Osteoblast (primary cell): Measurements from ENCODE around the gene NEDD4L. TPM values are rescaled to one million over a fixed set of nuclear protein-coding genes. Genes with fewer than 3 reads are reported as not detected.
A peak's percentile ranks its signal among the peaks of the same experiment; 100 is the strongest.

Experiments used
- DNase-seq: peaks from one replicate; pipeline ENCODE4 v3.0.0; 2011; ENCODE audit warnings: low spot score, mixed read lengths; ENCODE audit not compliant: insufficient read length; ENCODE audit errors: missing footprints
- H2AFZ ChIP-seq: 2 replicates; pipeline ENCODE4 v1.6.0; 2011; ENCODE audit warnings: mild to moderate bottlenecking, low read length
- H3K27ac ChIP-seq: 2 replicates; pipeline ENCODE4 v1.5.1; 2011; ENCODE audit warnings: mild to moderate bottlenecking, low read depth, low read length, moderate library complexity
- H3K27me3 ChIP-seq: 2 replicates; pipeline ENCODE4 v1.6.0; 2012; ENCODE audit warnings: mild to moderate bottlenecking, control low read depth, inconsistent platforms, low read length, moderate library complexity; ENCODE audit not compliant: insufficient read depth
- H3K36me3 ChIP-seq: 2 replicates; pipeline ENCODE4 v1.5.1; 2011; ENCODE audit warnings: mild to moderate bottlenecking, low read length, control low read depth, moderate library complexity; ENCODE audit not compliant: insufficient read depth
- H3K4me1 ChIP-seq: 2 replicates; pipeline ENCODE4 v1.5.1; 2011; ENCODE audit warnings: mild to moderate bottlenecking, low read length, control low read depth, moderate library complexity; ENCODE audit not compliant: insufficient read depth
- H3K4me2 ChIP-seq: 2 replicates; pipeline ENCODE4 v1.6.0; 2011; ENCODE audit warnings: mild to moderate bottlenecking, low read length; ENCODE audit not compliant: insufficient read depth
- H3K4me3 ChIP-seq: fragments of 200-600 bp; sonication (generic); 3 replicates; pipeline ENCODE4 v1.5.1; 2012; ENCODE audit warnings: mild to moderate bottlenecking, low read length, inconsistent platforms; ENCODE audit not compliant: insufficient read depth
- H3K79me2 ChIP-seq: 2 replicates; pipeline ENCODE4 v1.6.0; 2012; ENCODE audit warnings: mild to moderate bottlenecking, low read length, control low read depth, inconsistent platforms; ENCODE audit not compliant: insufficient read depth
- H3K9me3 ChIP-seq: 2 replicates; pipeline ENCODE4 v1.5.1; 2011; ENCODE audit warnings: low read depth, low read length, control low read depth
- H4K20me1 ChIP-seq: 2 replicates; pipeline ENCODE4 v1.6.0; 2012; ENCODE audit warnings: mild to moderate bottlenecking, low read length, control low read depth; ENCODE audit not compliant: insufficient read depth
- total RNA-seq: library from RNA; depleted of rRNA; stranded (reverse); fragments of >200 nt; gene quantifications from 2 replicates; pipeline ENCODE4 v1.2.3, GENCODE V29; 2012
- TF ChIP-seq, protein P1 (sequence below): IDR thresholded peaks from 2 replicates; pipeline ENCODE4 v1.5.1; 2011; ENCODE audit warnings: mild to moderate bottlenecking, low read depth, low read length, moderate library complexity; ENCODE audit errors: extremely low read depth

The NEDD4L gene
- total RNA-seq, 1 donor, result 30.0 TPM

DNA sequence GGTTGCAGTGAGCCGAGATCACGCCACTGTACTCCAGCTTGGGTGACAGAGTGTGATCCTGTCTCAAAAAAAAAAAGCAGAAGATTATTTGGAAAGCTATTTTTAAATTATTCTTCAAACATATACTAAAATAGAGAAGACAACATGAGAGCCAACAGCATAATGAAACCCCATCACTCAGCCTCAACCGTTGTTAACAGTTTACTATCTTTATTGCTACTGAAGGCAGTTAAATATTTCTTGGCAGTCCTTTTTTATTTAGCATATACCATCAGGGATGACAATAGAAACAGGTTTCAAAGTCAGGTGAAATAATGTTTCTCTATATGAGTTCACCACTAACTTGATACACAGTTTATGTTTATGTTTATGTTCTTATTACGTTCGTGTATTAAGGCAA is 157.2 kb downstream of the NEDD4L start:
- DNase-seq, result no peak
- no peaks in the 10 kb centered on the region for H3K9me3 ChIP-seq
- no peak overlapping the region for H3K27ac ChIP-seq
- no peak overlapping the region for H3K4me2 ChIP-seq
- H4K20me1 ChIP-seq, result no peaks in the 10 kb centered on the region
- H3K79me2 ChIP-seq, result no peaks in the 10 kb centered on the region
- H3K4me3 ChIP-seq, result no peak overlapping the region
- H3K27me3 ChIP-seq, result no peaks in the 10 kb centered on the region
- TF ChIP-seq, protein P1, sequence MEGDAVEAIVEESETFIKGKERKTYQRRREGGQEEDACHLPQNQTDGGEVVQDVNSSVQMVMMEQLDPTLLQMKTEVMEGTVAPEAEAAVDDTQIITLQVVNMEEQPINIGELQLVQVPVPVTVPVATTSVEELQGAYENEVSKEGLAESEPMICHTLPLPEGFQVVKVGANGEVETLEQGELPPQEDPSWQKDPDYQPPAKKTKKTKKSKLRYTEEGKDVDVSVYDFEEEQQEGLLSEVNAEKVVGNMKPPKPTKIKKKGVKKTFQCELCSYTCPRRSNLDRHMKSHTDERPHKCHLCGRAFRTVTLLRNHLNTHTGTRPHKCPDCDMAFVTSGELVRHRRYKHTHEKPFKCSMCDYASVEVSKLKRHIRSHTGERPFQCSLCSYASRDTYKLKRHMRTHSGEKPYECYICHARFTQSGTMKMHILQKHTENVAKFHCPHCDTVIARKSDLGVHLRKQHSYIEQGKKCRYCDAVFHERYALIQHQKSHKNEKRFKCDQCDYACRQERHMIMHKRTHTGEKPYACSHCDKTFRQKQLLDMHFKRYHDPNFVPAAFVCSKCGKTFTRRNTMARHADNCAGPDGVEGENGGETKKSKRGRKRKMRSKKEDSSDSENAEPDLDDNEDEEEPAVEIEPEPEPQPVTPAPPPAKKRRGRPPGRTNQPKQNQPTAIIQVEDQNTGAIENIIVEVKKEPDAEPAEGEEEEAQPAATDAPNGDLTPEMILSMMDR, result no peak
- no peaks in the 10 kb centered on the region for H3K36me3 ChIP-seq
- H2AFZ ChIP-seq, result no peak overlapping the region
- peaks cover 17% of the 10 kb centered on the region for H3K4me1 ChIP-seq

DNA sequence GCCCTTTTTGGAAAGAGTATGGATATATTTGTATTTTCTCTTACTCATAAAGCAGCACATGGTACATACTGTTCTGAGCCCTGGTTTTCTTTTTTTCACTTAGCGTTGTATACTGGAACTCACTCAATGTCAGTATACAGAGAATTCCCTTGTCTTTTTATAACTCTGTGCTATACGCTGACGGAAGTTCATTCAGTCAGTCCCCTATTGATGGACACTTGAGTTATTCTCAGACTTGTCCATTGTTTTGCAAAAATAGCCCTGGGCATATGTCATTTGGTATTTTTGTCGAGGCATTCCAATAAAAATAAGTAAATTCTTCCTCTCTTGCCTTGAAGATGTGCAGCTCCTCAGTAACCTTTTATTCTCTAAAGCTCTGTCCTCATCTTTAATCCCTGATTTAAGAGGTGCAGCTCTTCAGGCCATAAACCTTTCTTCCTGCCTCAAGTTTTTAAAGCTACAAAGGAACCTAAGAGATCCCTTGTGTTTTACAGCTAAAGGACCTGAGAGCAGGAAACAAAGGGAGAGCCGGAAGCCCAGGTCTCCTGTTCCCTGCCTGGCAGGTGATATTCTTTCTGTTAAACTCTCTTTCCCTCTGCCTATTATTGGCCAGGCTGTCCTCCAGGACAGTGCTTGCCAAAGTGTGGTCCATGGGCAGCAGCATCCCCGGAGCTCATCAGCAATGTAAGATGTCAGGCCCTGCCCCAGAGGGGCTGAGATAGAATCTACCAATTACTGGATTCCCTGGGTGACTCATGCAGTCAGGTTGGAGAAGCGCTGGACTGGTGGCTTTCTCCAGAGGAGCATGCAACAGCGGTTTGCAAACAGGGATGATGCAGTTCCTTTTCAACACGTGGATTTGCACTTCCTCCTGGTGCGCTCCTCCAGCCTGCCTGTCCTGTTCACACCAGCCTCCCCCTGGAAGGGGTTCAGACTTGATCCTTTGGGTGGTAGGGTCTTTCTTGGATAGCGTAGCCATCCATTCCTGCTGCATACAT is 158.0 kb downstream of the NEDD4L start:
- Histone ChIP-seq H3K4me2 (no peak overlapping the region), H3K79me2 (no peaks in the 10 kb centered on the region), H3K36me3 (no peaks in the 10 kb centered on the region), H3K27ac (no peak overlapping the region), H2AFZ (no peak overlapping the region), H3K4me3 (no peak overlapping the region), H4K20me1 (no peaks in the 10 kb centered on the region), H3K4me1 (peaks cover 14% of the 10 kb centered on the region), H3K27me3 (no peaks in the 10 kb centered on the region), H3K9me3 (no peaks in the 10 kb centered on the region)
- TF ChIP-seq, protein P1, result no peak
- DNase-seq, result peak; percentile 31

DNA sequence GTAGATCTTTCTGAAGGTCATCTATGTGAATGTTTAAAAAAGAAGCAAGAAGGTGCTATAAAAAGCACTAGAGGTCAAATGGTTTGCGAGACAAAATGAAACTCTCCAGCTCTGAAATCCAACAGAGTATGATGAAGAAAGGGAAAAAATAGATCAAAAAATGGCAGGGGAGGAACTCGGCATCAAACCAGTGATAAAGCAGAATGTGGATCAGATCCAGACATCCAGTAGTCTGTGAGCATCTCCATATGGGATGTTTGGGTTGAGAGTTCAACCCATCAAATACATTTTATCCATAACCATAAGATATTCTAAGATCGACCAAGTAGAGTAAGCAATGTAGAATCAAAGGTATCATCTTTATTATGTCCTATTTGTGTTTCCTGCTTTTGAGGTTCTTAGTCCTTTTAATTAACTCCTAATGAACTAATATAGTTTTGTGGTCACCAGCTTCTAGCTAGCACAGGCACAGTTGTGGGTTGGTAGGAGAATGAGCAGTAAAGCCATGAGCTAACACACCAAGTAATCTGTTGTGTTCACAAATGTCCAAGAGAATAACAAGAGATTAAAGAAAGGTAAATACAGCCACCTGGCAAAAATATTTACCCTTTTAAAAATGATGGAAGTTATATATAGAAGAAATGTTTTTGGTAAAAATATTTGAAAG is 160.9 kb downstream of the NEDD4L start:
- Histone ChIP-seq H2AFZ (no peak overlapping the region), H4K20me1 (no peaks in the 10 kb centered on the region), H3K4me3 (no peak overlapping the region), H3K27ac (peak overlapping the region; percentile 61), H3K36me3 (no peaks in the 10 kb centered on the region), H3K4me1 (peaks cover 32% of the 10 kb centered on the region), H3K9me3 (no peaks in the 10 kb centered on the region), H3K27me3 (no peaks in the 10 kb centered on the region), H3K4me2 (peak overlapping the region; percentile 27), H3K79me2 (no peaks in the 10 kb centered on the region)
- TF ChIP-seq, protein P1, result no peak
- no peak for DNase-seq
